WERI-Rb-1 (cell line): Measurements from ENCODE around the gene IRF2.

ENCODE experiments used
- DNase-seq: peaks from one replicate; pipeline ENCODE4 v3.0.0-alpha.2; 2020
- H3K27ac ChIP-seq: fragments of 250-450 bp; sonication (Bioruptor Pico); 2 replicates; pipeline ENCODE4 v1.5.1; 2020; ENCODE audit warnings: mild to moderate bottlenecking, moderate library complexity
- H3K27me3 ChIP-seq: fragments of 250-450 bp; sonication (Bioruptor Pico); 2 replicates; pipeline ENCODE4 v1.5.1; 2021; ENCODE audit warnings: mild to moderate bottlenecking, low read depth, moderate library complexity; ENCODE audit not compliant: insufficient read depth, severe bottlenecking
- H3K36me3 ChIP-seq: fragments of 250-450 bp; sonication (Bioruptor Pico); 2 replicates; pipeline ENCODE4 v1.5.1; 2020; ENCODE audit warnings: mild to moderate bottlenecking, moderate library complexity
- H3K4me3 ChIP-seq: 2 replicates; pipeline ENCODE4 v1.5.1; 2011; ENCODE audit warnings: low read depth, mild to moderate bottlenecking, control low read depth, low read length
- H3K9me3 ChIP-seq: fragments of 250-450 bp; sonication (Bioruptor Pico); 2 replicates; pipeline ENCODE4 v1.5.1; 2021; ENCODE audit warnings: mild to moderate bottlenecking, moderate library complexity; ENCODE audit not compliant: severe bottlenecking
- TF ChIP-seq, protein P1 (sequence below): IDR thresholded peaks from 2 replicates; pipeline ENCODE4 v1.5.1; 2011; ENCODE audit warnings: low read depth, mild to moderate bottlenecking, control low read depth, inconsistent platforms, low read length

The IRF2 gene

DNA sequence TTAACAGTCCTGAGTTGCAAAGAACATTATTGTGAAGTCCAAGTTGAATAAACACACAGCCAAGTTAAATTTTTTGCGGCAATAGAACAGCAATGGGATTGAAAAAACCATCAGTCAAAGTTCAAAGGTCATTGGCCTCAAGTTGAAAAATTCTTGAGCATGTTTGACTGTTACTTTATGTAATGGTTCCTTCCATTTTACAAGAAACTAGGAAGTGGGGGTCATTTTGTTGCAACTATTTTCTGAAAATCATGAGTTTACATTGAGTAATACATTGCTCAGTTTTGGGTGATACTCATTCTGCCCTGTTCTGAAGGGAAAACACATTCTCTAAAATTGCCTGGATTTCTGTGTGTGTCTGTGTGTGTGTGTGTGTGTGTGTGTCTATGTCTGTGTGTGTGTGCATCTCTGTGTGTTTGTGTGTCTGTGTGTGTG lies 5.2 kb upstream of the IRF2 start:
- H3K27ac ChIP-seq: no peak overlapping the region
- peaks cover 3% of the 10 kb centered on the region for H3K9me3 ChIP-seq
- no peak overlapping the region for H3K4me3 ChIP-seq
- no peak for DNase-seq
- no peaks in the 10 kb centered on the region for H3K36me3 ChIP-seq
- TF ChIP-seq, protein P1, sequence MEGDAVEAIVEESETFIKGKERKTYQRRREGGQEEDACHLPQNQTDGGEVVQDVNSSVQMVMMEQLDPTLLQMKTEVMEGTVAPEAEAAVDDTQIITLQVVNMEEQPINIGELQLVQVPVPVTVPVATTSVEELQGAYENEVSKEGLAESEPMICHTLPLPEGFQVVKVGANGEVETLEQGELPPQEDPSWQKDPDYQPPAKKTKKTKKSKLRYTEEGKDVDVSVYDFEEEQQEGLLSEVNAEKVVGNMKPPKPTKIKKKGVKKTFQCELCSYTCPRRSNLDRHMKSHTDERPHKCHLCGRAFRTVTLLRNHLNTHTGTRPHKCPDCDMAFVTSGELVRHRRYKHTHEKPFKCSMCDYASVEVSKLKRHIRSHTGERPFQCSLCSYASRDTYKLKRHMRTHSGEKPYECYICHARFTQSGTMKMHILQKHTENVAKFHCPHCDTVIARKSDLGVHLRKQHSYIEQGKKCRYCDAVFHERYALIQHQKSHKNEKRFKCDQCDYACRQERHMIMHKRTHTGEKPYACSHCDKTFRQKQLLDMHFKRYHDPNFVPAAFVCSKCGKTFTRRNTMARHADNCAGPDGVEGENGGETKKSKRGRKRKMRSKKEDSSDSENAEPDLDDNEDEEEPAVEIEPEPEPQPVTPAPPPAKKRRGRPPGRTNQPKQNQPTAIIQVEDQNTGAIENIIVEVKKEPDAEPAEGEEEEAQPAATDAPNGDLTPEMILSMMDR: no peak
- H3K27me3 ChIP-seq: no peaks in the 10 kb centered on the region

DNA sequence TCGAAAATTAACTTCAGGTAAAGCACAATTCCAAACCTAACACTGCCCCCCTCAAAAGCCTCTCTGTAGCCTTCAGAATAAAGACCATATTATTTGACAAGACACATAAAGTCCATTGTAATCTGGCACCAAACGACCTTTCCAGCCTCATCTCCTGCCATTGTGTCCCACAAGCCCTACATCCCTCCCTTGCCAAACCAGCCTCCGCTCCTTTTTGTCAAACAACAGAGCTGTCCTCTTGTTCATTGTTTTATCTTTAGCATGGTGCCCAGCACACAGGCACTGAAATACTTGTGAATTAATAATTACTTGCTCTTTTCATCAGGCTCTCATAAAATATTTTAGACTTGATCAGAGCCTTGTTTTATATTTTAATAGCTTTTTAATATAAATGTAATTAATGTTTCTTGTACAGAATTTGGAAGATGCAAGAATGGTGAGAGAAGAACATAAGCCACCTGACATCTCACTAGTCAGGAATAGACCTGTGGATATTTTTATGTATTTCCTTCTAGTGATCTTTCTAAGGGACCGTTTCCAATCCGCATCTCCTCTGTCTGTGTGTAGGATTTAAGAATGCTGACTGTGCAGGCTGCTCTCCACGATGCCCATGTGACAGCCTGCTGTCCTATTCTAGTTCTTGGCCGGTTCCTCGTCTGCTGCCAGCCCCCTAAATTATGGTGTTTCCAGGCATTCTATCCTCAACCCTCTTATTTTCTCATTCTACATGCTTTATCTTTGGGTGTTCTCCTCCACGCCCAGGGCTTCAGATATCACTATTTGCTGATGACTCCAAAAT lies 3.0 kb upstream of the IRF2 start:
- no peak for DNase-seq
- TF ChIP-seq, protein P1: no peak
- H3K9me3 ChIP-seq: no peaks in the 10 kb centered on the region
- H3K27ac ChIP-seq: no peak overlapping the region
- no peaks in the 10 kb centered on the region for H3K27me3 ChIP-seq
- H3K4me3 ChIP-seq: no peak overlapping the region
- H3K36me3 ChIP-seq: no peaks in the 10 kb centered on the region

DNA sequence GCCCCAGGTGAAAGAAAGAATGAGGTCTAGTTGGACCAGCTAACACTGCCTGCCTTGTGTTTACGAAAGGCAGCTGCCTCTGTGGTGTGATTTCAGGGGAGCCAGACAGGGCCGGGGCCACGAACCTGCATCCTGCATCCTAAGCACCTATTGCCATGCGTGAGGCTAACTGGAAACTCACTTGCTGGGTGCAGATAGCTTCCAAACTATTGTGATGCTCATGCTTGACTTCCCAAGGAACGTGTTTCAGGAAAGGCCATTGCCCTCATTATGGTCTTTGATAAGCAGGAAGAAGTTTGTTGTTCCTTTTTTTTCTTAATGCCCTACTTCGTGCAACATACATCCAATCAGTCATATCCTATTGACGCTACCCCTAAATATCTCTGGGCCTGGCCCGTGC lies 2.3 kb upstream of the IRF2 start:
- Histone ChIP-seq H3K4me3 (no peak overlapping the region), H3K27me3 (no peaks in the 10 kb centered on the region), H3K36me3 (no peaks in the 10 kb centered on the region), H3K9me3 (no peaks in the 10 kb centered on the region), H3K27ac (no peak overlapping the region)
- DNase-seq: no peak
- TF ChIP-seq, protein P1: no peak

DNA sequence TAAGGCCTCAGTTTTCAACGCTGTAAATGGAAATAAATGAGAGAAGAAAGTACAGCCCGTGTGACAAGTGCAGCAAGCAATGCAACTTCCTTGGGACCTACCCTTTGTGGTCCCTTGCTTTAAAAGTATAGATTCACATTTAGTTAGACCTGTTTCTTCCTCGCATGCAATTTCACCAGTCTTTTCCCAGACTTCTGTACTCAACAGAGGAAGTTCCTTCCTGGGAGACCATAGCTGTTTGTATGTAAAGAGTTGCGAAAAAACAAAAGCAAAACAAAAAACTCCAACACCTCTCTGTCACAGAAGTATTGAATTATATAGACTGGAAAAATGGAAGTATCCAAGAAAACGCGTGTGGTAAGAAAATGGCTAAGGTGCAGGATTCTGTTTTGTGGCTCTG lies 1.1 kb upstream of the IRF2 start:
- no peak for DNase-seq
- H3K36me3 ChIP-seq: no peaks in the 10 kb centered on the region

DNA sequence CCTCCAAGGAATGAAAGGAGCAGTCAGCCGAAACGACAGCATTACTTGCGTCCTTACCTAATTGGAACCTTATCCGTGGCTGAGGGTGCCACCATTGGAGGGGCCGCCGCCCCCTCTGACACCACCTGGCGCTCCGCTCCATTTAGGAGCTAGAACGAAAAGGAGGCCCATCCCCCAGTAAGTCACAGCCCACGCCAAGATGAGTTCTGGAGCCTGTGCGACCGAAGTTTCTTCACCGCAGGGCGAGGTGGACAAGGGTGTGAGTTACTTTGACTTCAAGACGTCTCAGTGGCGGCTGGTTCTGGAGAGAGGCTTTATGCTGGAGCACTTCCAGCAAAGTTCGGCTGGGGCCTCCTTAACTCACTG lies 729 bp upstream of the IRF2 start:
- Histone ChIP-seq H3K4me3 (peak overlapping the region; percentile 92), H3K27me3 (no peaks in the 10 kb centered on the region), H3K27ac (peak overlapping the region; percentile 77), H3K9me3 (no peaks in the 10 kb centered on the region), H3K36me3 (no peaks in the 10 kb centered on the region)
- DNase-seq: peak; percentile 39
- TF ChIP-seq, protein P1: no peak

More for the DNA sequence above, 1.1 kb upstream of the IRF2 start:
- H3K9me3 ChIP-seq: no peaks in the 10 kb centered on the region
- no peaks in the 10 kb centered on the region for H3K27me3 ChIP-seq
- H3K4me3 ChIP-seq: peak overlapping the region; percentile 92
- TF ChIP-seq, protein P1: no peak
- no peak overlapping the region for H3K27ac ChIP-seq
